Measurements from ENCODE around the gene BLTP2.

- TF ChIP-seq CBX3 (IDR thresholded peaks at IDR 0.05; ENCODE audit: low read depth) (no peak), POLR2A (IDR thresholded peaks at IDR 0.05; ENCODE audit: borderline replicate concordance, extremely low read depth, insufficient read depth, insufficient read length) (no peak), MAX (IDR thresholded peaks at IDR 0.05) (no peak), TCF7L2 (IDR thresholded peaks at IDR 0.05; ENCODE audit: borderline replicate concordance, extremely low read depth, insufficient read depth, insufficient read length) (no peak), ZNF274 (IDR thresholded peaks at IDR 0.05; ENCODE audit: low read depth, low read length) (no peak), EZH2phosphoT487 (IDR thresholded peaks at IDR 0.05; ENCODE audit: borderline replicate concordance) (no peak), ELF1 (IDR thresholded peaks at IDR 0.05; ENCODE audit: borderline replicate concordance, low read depth) (no peak), EZH2 (IDR thresholded peaks at IDR 0.05) (no peak), SIN3A (IDR thresholded peaks at IDR 0.05; ENCODE audit: low read depth) (no peak)
- TF ChIP-seq, protein P1, sequence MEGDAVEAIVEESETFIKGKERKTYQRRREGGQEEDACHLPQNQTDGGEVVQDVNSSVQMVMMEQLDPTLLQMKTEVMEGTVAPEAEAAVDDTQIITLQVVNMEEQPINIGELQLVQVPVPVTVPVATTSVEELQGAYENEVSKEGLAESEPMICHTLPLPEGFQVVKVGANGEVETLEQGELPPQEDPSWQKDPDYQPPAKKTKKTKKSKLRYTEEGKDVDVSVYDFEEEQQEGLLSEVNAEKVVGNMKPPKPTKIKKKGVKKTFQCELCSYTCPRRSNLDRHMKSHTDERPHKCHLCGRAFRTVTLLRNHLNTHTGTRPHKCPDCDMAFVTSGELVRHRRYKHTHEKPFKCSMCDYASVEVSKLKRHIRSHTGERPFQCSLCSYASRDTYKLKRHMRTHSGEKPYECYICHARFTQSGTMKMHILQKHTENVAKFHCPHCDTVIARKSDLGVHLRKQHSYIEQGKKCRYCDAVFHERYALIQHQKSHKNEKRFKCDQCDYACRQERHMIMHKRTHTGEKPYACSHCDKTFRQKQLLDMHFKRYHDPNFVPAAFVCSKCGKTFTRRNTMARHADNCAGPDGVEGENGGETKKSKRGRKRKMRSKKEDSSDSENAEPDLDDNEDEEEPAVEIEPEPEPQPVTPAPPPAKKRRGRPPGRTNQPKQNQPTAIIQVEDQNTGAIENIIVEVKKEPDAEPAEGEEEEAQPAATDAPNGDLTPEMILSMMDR (IDR thresholded peaks at IDR 0.05 in 2 of 3, conservative IDR thresholded peaks at IDR 0.05 in 1 of 3; ENCODE audit: borderline replicate concordance in 1 of 3, insufficient read depth in 1 of 3, low read depth in 2 of 3, low read length in 2 of 3), result no peak
- TF ChIP-seq, protein P2, sequence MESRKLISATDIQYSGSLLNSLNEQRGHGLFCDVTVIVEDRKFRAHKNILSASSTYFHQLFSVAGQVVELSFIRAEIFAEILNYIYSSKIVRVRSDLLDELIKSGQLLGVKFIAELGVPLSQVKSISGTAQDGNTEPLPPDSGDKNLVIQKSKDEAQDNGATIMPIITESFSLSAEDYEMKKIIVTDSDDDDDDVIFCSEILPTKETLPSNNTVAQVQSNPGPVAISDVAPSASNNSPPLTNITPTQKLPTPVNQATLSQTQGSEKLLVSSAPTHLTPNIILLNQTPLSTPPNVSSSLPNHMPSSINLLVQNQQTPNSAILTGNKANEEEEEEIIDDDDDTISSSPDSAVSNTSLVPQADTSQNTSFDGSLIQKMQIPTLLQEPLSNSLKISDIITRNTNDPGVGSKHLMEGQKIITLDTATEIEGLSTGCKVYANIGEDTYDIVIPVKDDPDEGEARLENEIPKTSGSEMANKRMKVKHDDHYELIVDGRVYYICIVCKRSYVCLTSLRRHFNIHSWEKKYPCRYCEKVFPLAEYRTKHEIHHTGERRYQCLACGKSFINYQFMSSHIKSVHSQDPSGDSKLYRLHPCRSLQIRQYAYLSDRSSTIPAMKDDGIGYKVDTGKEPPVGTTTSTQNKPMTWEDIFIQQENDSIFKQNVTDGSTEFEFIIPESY (IDR thresholded peaks at IDR 0.05; ENCODE audit: extremely low read depth, insufficient replicate concordance, low read length), result no peak
- TF ChIP-seq, protein P3, sequence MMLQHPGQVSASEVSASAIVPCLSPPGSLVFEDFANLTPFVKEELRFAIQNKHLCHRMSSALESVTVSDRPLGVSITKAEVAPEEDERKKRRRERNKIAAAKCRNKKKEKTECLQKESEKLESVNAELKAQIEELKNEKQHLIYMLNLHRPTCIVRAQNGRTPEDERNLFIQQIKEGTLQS (IDR thresholded peaks at IDR 0.05), result no peak
Observed at GRCh38 chr17:28612531-28612930, 32.4 kb downstream of the BLTP2 start.

All from HCT116 (cell line).